Cardiac muscle cell (in vitro differentiated cells and primary cell): ENCODE data around the gene CRADD. TPM values are rescaled to one million over a fixed set of nuclear protein-coding genes. Genes with fewer than 3 reads are reported as not detected.

Experiments
- DNase-seq, 2 donors: peaks; one replicate each; pipeline versions ENCODE4 v3.0.0 to v3.0.0-alpha.2; 2010 to 2017; ENCODE audit warnings: low read depth in 1 of 2, low spot score in 1 of 2
- H3K27ac ChIP-seq: fragments of 200-600 bp; sonication (generic); 2 replicates; pipeline ENCODE4 v1.5.1; 2016
- H3K27me3 ChIP-seq: fragments of 200-600 bp; sonication (generic); 2 replicates; pipeline ENCODE4 v1.6.0; 2016; ENCODE audit warnings: control low read depth
- H3K36me3 ChIP-seq: fragments of 200-600 bp; sonication (generic); 2 replicates; pipeline ENCODE4 v1.5.1; 2016; ENCODE audit warnings: control low read depth
- H3K4me1 ChIP-seq: fragments of 200-600 bp; sonication (generic); 2 replicates; pipeline ENCODE4 v1.8.1; 2017; ENCODE audit warnings: low read depth, mild to moderate bottlenecking, mixed run types
- H3K4me3 ChIP-seq: fragments of 200-600 bp; sonication (generic); 2 replicates; pipeline ENCODE4 v1.5.1; 2016; ENCODE audit warnings: mild to moderate bottlenecking
- H3K9me3 ChIP-seq: fragments of 200-600 bp; sonication (generic); 2 replicates; pipeline ENCODE4 v1.5.1; 2017; ENCODE audit warnings: low read depth, mild to moderate bottlenecking, control low read depth
- CTCF ChIP-seq: IDR thresholded peaks from 2 replicates; pipeline ENCODE4 v1.5.1; 2012; ENCODE audit warnings: low read depth, mild to moderate bottlenecking, low read length
- polyA plus RNA-seq: library from polyadenylated mRNA; unstranded; fragments of >200 nt; fragmentation: Nextera tagmentation; extraction: Ambion mirVana; gene quantifications from 2 replicates; pipeline ENCODE4 v1.2.1, GENCODE V29; 2016
- total RNA-seq: library from RNA; depleted of rRNA; stranded (reverse); fragments of >200 nt; gene quantifications from 2 replicates; pipeline ENCODE4 v1.2.3, GENCODE V29; 2016

The CRADD gene
- total and polyA plus RNA-seq, 2 experiments from 2014 or later: 13.8 to 37.9 TPM

DNA sequence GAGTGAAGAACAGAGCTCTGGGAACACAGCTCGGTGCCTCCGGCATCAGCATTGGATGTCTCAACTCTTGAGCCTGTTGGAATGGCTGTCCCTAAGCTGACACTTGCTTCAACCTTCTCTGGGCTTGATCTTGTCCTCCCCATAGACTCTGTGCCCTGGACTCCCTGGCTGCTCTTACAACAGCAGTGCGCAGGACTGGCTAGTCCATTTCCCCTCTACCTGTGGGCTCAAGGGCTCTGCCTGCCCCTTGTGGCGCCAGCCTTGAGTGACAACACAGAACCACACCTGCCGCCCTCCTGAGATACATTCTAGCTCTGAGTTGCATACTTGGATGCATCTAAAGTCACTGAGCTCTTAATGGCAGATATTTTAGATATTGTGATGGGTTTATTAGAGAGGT, 6.2 kb downstream of the CRADD start:
- no peak for DNase-seq
- no peak for TF ChIP-seq CTCF
- H3K4me3 ChIP-seq: no peak overlapping the region
- H3K9me3 ChIP-seq: no peaks in the 10 kb centered on the region
- no peaks in the 10 kb centered on the region for H3K27me3 ChIP-seq
- no peaks in the 10 kb centered on the region for H3K36me3 ChIP-seq
- H3K4me1 ChIP-seq: peaks cover 20% of the 10 kb centered on the region
- H3K27ac ChIP-seq: peak overlapping the region; percentile 86

GRCh38 chr12:93684716-93685115, 7.5 kb downstream of the CRADD start:
- no peak for DNase-seq

DNA sequence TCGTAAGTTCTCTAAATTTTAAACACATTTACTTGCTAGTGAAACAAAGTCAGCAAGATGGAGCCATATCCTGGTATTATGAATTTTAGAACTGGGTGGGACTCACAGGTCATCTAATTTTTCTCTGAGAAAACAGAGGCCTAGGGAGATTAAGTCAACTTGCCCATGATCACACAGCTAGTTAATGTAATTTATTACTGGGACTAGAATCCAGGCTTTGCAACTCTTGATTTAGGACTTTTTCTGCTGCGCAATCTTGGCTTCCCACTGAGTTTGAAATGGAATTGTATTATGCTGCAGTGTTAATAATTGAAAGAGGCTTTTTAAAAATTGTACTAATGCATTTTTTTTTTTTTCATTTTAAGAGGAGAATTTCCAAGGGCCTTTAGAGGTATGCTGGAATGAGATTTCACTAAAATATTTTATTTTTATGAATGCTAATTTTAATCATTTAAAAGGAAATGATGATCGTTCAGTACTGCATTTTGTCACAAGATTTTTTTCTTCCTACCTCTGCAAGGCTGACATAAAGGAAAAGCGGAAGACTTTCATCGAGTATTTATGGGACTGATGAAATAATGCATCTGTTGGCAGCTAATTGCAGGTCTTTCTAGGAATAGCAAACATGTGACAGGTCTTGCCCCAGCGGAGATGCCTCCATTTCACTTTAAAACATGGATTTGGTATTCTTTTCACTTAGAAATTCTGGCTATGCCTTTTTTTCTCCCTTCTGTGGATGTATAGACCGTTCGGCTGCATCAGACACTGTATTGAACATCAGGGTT, 9.6 kb downstream of the CRADD start:
- no peak for TF ChIP-seq CTCF
- H3K9me3 ChIP-seq: no peaks in the 10 kb centered on the region
- DNase-seq: no peak
- H3K36me3 ChIP-seq: no peaks in the 10 kb centered on the region
- H3K4me1 ChIP-seq: peaks cover 22% of the 10 kb centered on the region
- H3K27ac ChIP-seq: no peak overlapping the region
- H3K4me3 ChIP-seq: no peak overlapping the region
- H3K27me3 ChIP-seq: no peaks in the 10 kb centered on the region

More at GRCh38 chr12:93684716-93685115, 7.5 kb downstream of the CRADD start:
- Histone ChIP-seq H3K4me3 (no peak overlapping the region), H3K27ac (no peak overlapping the region), H3K9me3 (no peaks in the 10 kb centered on the region), H3K36me3 (no peaks in the 10 kb centered on the region), H3K4me1 (peaks cover 25% of the 10 kb centered on the region), H3K27me3 (no peaks in the 10 kb centered on the region)
- TF ChIP-seq CTCF: no peak

- no peak for TF ChIP-seq CTCF
- Histone ChIP-seq H3K4me3 (no peak overlapping the region), H3K36me3 (no peaks in the 10 kb centered on the region), H3K27me3 (no peaks in the 10 kb centered on the region), H3K9me3 (no peaks in the 10 kb centered on the region), H3K27ac (no peak overlapping the region), H3K4me1 (peaks cover 9% of the 10 kb centered on the region)
- no peak for DNase-seq
These were observed 12.1 kb downstream of the CRADD start for GRCh38 chr12:93689076-93689834.

DNA sequence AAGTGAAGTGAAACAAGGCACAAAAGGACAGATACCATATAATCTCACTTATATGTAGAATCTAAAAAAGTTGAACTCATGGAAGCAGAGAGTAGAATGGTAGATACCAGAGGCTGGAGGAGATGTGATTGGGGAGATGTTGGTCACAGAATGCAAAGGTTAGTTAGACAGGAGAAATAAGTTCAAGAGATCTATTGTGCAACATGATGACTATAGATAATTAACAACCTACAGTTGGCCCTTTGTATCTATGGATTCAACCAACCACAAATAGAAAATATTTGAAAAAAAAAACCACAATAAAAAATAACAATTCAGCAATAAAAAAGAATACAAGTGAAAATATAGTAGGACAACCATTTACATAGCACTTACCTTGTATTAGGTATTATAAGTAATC, 19.3 kb downstream of the CRADD start:
- Histone ChIP-seq H3K9me3 (no peaks in the 10 kb centered on the region), H3K36me3 (no peaks in the 10 kb centered on the region), H3K4me1 (peaks cover 10% of the 10 kb centered on the region), H3K4me3 (no peak overlapping the region), H3K27ac (no peak overlapping the region), H3K27me3 (no peaks in the 10 kb centered on the region)
- no peak for TF ChIP-seq CTCF
- DNase-seq: no peak
